RWPE1 (cell line): ENCODE measurements around the gene RAB3C.
A peak's percentile ranks its signal among the peaks of the same experiment; 100 is the strongest.
"Not testable (repeated sequence)": the region's sequence is repeated elsewhere in the genome, so short reads cannot be mapped to it uniquely, and the experiment has no call there.

Experiments used
- CTCF ChIA-PET: fragments of 350-600 bp; sonication (Branson Sonifier 250); formaldehyde crosslinking; extraction: SDS; loops from one replicate; lab custom pipeline; 2021; lab: Yijun Ruan, JAX
- POLR2A ChIA-PET: fragments of 400-600 bp; formaldehyde crosslinking; extraction: SDS; loops from one replicate; lab custom pipeline; 2020; ENCODE audit warnings: antibody characterized with exemption; ENCODE audit not compliant: low non-redundant PET; lab: Yijun Ruan, JAX
- DNase-seq: peaks from one replicate; pipeline ENCODE4 v3.0.0; 2012; ENCODE audit warnings: low spot score
- H3K27ac ChIP-seq: fragments of 450-650 bp; 2 replicates; pipeline ENCODE4 v1.5.1; 2017
- CTCF ChIP-seq: fragments of 450-650 bp; conservative IDR thresholded peaks from 2 replicates; pipeline ENCODE4 v1.5.1; 2017; ENCODE audit warnings: low read depth, mild to moderate bottlenecking

Gene RAB3C, protein sequence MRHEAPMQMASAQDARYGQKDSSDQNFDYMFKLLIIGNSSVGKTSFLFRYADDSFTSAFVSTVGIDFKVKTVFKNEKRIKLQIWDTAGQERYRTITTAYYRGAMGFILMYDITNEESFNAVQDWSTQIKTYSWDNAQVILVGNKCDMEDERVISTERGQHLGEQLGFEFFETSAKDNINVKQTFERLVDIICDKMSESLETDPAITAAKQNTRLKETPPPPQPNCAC

GRCh38 chr5:58582803-58583491, at the start of gene RAB3C:
Gene RAB3C, plus strand, starts transcription at chr5:58583075. Its CDS starts 134 bp downstream, at chr5:58583209.
- no peak within 1 kb of the TSS for H3K27ac ChIP-seq
- POLR2A ChIA-PET, result no interaction called here
- DNase-seq, result peak; percentile 96
- CTCF ChIA-PET, result interaction anchor here (0.7 kb wide), 1 partner anchor 420 kb away, joined by 4 read pairs; no protein-coding TSS in a partner anchor
- TF ChIP-seq CTCF, result no peak

- H3K27ac ChIP-seq, DNase-seq, CTCF ChIA-PET, POLR2A ChIA-PET: not testable (repeated sequence)
Observed at GRCh38 chr5:58541935-58542334, 40.9 kb upstream of the RAB3C start.

- no peak for DNase-seq
- CTCF ChIA-PET, result no interaction called here
- H3K27ac ChIP-seq, result no peak overlapping the region
- TF ChIP-seq CTCF, result no peak
- POLR2A ChIA-PET, result no interaction called here
Observed at GRCh38 chr5:58542709-58543108, 40.2 kb upstream of the RAB3C start.

DNA sequence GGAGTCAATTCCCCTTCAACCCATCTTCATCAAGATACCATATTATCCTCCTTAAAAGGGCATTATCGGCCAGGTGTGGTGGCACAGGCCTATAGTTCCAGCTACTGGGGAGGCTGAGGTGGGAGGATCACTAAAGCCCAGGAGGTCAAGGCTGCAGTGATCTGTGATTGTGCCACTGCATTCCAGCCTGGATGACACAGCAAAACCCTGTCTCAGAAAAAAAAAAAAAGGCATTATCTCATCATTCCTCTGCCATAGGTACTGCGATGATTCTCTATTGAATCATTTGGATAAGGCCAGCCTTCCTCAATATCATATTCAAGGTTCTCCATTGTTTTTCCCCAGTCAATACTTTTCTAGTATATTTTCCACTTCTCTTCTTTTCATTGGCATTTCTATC, 39.2 kb upstream of the RAB3C start:
- H3K27ac ChIP-seq, result no peak overlapping the region
- no peak for DNase-seq
- TF ChIP-seq CTCF, result no peak
- CTCF ChIA-PET, result no interaction called here
- POLR2A ChIA-PET, result no interaction called here

DNA sequence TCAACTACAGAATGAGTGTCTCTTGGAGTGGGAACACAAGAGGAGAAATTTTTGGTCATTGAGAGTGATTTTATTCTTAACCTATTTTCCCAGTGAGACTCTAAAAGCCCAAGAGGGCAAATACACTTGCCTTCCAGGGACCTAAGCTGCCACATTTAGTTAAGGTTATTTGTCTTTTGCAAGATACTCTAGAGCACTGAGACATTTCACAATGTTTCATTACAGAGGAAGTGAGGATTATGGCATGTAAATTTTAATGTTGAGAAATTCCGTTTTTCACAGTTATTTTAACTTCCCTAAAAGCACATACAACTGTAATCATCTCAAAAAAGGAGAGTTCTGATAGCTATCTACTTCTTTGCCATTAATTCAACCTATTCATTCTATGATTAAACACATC, 38.7 kb upstream of the RAB3C start:
- no peak for TF ChIP-seq CTCF
- H3K27ac ChIP-seq, result no peak overlapping the region
- ChIA-PET POLR2A (no interaction called here), CTCF (interaction anchor here (0.7 kb wide), 1 partner anchor 347 kb away, joined by 8 read pairs; no protein-coding TSS in a partner anchor)
- no peak for DNase-seq

GRCh38 chr5:58544926-58545325, 37.9 kb upstream of the RAB3C start:
- TF ChIP-seq CTCF, result no peak
- no peak overlapping the region for H3K27ac ChIP-seq
- no peak for DNase-seq
- ChIA-PET POLR2A (no interaction called here), CTCF (interaction anchor here (0.7 kb wide), 1 partner anchor 346 kb away, joined by 8 read pairs; no protein-coding TSS in a partner anchor)

GRCh38 chr5:58545912-58546311, 37.0 kb upstream of the RAB3C start:
- ChIA-PET CTCF (no interaction called here), POLR2A (no interaction called here)
- no peak overlapping the region for H3K27ac ChIP-seq
- no peak for TF ChIP-seq CTCF
- no peak for DNase-seq
